ENCODE results near the gene MEG3.

MEG3 gene

GRCh38 chr14:100827101-100828021 lies 1.4 kb downstream of the MEG3 start:
- H3K9me3 ChIP-seq (ENCODE audit: control insufficient read depth, low read length), result no peaks in the 10 kb centered on the region
- H3K36me3 ChIP-seq (ENCODE audit: control insufficient read depth, insufficient read depth, low read length), result no peaks in the 10 kb centered on the region
- no peak overlapping the region for H3K4me2 ChIP-seq (ENCODE audit: low read length)
- no peak overlapping the region for H3K27ac ChIP-seq
- no peak for TF ChIP-seq CTCF (IDR thresholded peaks at IDR 0.05)
- no peaks in the 10 kb centered on the region for H3K27me3 ChIP-seq (ENCODE audit: control insufficient read depth, insufficient read depth, low read length)
- H3K4me1 ChIP-seq, result no peaks in the 10 kb centered on the region
- H3K79me2 ChIP-seq, result no peaks in the 10 kb centered on the region
- H3K9ac ChIP-seq, result no peak overlapping the region
- no peak overlapping the region for H2AFZ ChIP-seq
- no peak overlapping the region for H3K4me3 ChIP-seq (ENCODE audit: low read depth, low read length)

GRCh38 chr14:100828031-100828769 lies 2.3 kb downstream of the MEG3 start:
- Histone ChIP-seq H3K79me2 (no peaks in the 10 kb centered on the region), H3K9ac (no peak overlapping the region), H3K27ac (no peak overlapping the region), H3K36me3 (ENCODE audit: control insufficient read depth, insufficient read depth, low read length) (no peaks in the 10 kb centered on the region), H2AFZ (no peak overlapping the region), H3K4me1 (no peaks in the 10 kb centered on the region), H3K4me3 (ENCODE audit: low read depth, low read length) (no peak overlapping the region), H3K9me3 (ENCODE audit: control insufficient read depth, low read length) (no peaks in the 10 kb centered on the region), H3K4me2 (ENCODE audit: low read length) (no peak overlapping the region), H3K27me3 (ENCODE audit: control insufficient read depth, insufficient read depth, low read length) (no peaks in the 10 kb centered on the region)
- no peak for TF ChIP-seq CTCF (IDR thresholded peaks at IDR 0.05)

GRCh38 chr14:100830681-100831080 lies 4.8 kb downstream of the MEG3 start:
- no peak overlapping the region for H3K9ac ChIP-seq
- no peak overlapping the region for H2AFZ ChIP-seq
- H3K4me3 ChIP-seq (ENCODE audit: low read depth, low read length), result no peak overlapping the region
- H3K79me2 ChIP-seq, result no peaks in the 10 kb centered on the region
- no peaks in the 10 kb centered on the region for H3K27me3 ChIP-seq (ENCODE audit: control insufficient read depth, insufficient read depth, low read length)
- H3K4me2 ChIP-seq (ENCODE audit: low read length), result no peak overlapping the region
- no peak overlapping the region for H3K27ac ChIP-seq
- no peaks in the 10 kb centered on the region for H3K4me1 ChIP-seq
- no peaks in the 10 kb centered on the region for H3K36me3 ChIP-seq (ENCODE audit: control insufficient read depth, insufficient read depth, low read length)
- H3K9me3 ChIP-seq (ENCODE audit: control insufficient read depth, low read length), result no peaks in the 10 kb centered on the region
- no peak for TF ChIP-seq CTCF (IDR thresholded peaks at IDR 0.05)

- H3K36me3 ChIP-seq (ENCODE audit: control insufficient read depth, insufficient read depth, low read length), result no peaks in the 10 kb centered on the region
- no peaks in the 10 kb centered on the region for H3K27me3 ChIP-seq (ENCODE audit: control insufficient read depth, insufficient read depth, low read length)
- H3K79me2 ChIP-seq, result no peaks in the 10 kb centered on the region
- TF ChIP-seq CTCF (IDR thresholded peaks at IDR 0.05), result no peak
- H3K9me3 ChIP-seq (ENCODE audit: control insufficient read depth, low read length), result no peaks in the 10 kb centered on the region
- H2AFZ ChIP-seq, result no peak overlapping the region
- H3K9ac ChIP-seq, result no peak overlapping the region
- H3K4me1 ChIP-seq, result no peaks in the 10 kb centered on the region
- H3K4me2 ChIP-seq (ENCODE audit: low read length), result no peak overlapping the region
- no peak overlapping the region for H3K27ac ChIP-seq
- no peak overlapping the region for H3K4me3 ChIP-seq (ENCODE audit: low read depth, low read length)
Measured at GRCh38 chr14:100832311-100832960, 6.5 kb downstream of the MEG3 start.
